B cell (primary cell): Measurements from ENCODE around the gene FAM120B.
"Not testable (repeated sequence)": the region's sequence is repeated elsewhere in the genome, so short reads cannot be mapped to it uniquely, and the experiment has no call there.

Source experiments
- CTCF ChIP-seq: fragments of 200-600 bp; IDR thresholded peaks from one replicate; pipeline ENCODE4 v1.8.0; 2022; ENCODE audit warnings: antibody characterized with exemption, mild to moderate bottlenecking
- EZH2 ChIP-seq: IDR thresholded peaks from 2 replicates; pipeline ENCODE4 v1.6.1; 2012; ENCODE audit warnings: borderline replicate concordance, low read depth, mild to moderate bottlenecking, moderate library complexity, low read length; ENCODE audit not compliant: insufficient read depth, poor library complexity, severe bottlenecking

- not testable (repeated sequence) for TF ChIP-seq CTCF, EZH2
These were observed 44.9 kb downstream of the FAM120B start for GRCh38 chr6:170351456-170351855.
